H1 (cell line): Measurements from ENCODE around the gene INAVA. TPM values are rescaled to one million over a fixed set of nuclear protein-coding genes. Genes with fewer than 3 reads are reported as not detected.

ENCODE experiments used
- CTCF ChIA-PET: fragments of 300-600 bp; sonication (Branson Sonifier 250); formaldehyde crosslinking; loops from one replicate; lab custom pipeline; 2021; ENCODE audit not compliant: partially characterized antibody; lab: Charles Lee
- POLR2A ChIA-PET: fragments of 300-600 bp; sonication (Branson Sonifier 250); formaldehyde crosslinking; loops from one replicate; lab custom pipeline; 2021; ENCODE audit warnings: inconsistent platforms; ENCODE audit not compliant: partially characterized antibody; lab: Charles Lee
- DNase-seq, 2 experiments: peaks; one replicate each; pipeline versions ENCODE4 v3.0.0 to v3.0.0-alpha.2; 2010 to 2022; ENCODE audit warnings: low spot score in 2 of 2, low read depth in 1 of 2, mixed read lengths in 1 of 2
- FAIRE-seq: peaks from 2 replicates; lab custom pipeline; 2011; peaks lifted over from hg19 to GRCh38; lab: Jason Lieb, UNC
- H2AFZ ChIP-seq: 2 replicates; pipeline ENCODE4 v1.8.1; 2012; ENCODE audit warnings: low read length, inconsistent platforms
- H2AK5ac ChIP-seq: 2 replicates; pipeline ENCODE4 v1.6.1; 2013; ENCODE audit warnings: low read depth, low read length
- H2BK120ac ChIP-seq: replicated peaks from 2 replicates; pipeline ENCODE3; 2013; ENCODE audit warnings: low read depth, low read length, inconsistent platforms
- H2BK12ac ChIP-seq: 2 replicates; pipeline ENCODE4 v1.6.1; 2013; ENCODE audit warnings: low read depth, low read length
- H2BK15ac ChIP-seq: 2 replicates; pipeline ENCODE4 v1.6.1; 2013; ENCODE audit warnings: low read length
- H2BK20ac ChIP-seq: 2 replicates; pipeline ENCODE4 v1.6.1; 2013; ENCODE audit warnings: low read length
- H2BK5ac ChIP-seq: 2 replicates; pipeline ENCODE4 v1.6.1; 2013; ENCODE audit warnings: low read depth, low read length
- H3K14ac ChIP-seq: 2 replicates; pipeline ENCODE4 v1.6.1; 2013; ENCODE audit warnings: inconsistent platforms; ENCODE audit not compliant: insufficient read length
- H3K18ac ChIP-seq: 2 replicates; pipeline ENCODE4 v1.6.1; 2013; ENCODE audit warnings: low read length; ENCODE audit errors: extremely low read depth
- H3K23ac ChIP-seq: 2 replicates; pipeline ENCODE4 v1.6.1; 2013; ENCODE audit warnings: inconsistent platforms; ENCODE audit not compliant: insufficient read length
- H3K23me2 ChIP-seq: 2 replicates; pipeline ENCODE4 v1.6.1; 2013; ENCODE audit warnings: low read depth, low read length
- H3K27ac ChIP-seq: 2 replicates; pipeline ENCODE4 v1.6.1; 2011; ENCODE audit warnings: low read depth, low read length, inconsistent platforms
- H3K27me3 ChIP-seq, 4 experiments: replicated peaks in 1 of 4; 1 replicate in 1 of 4; 2 replicates in 3 of 4; pipeline versions ENCODE4 v1.6.1 to v1.8.1; 2011 to 2013; ENCODE audit warnings: low read length in 3 of 4, mild to moderate bottlenecking in 3 of 4, inconsistent platforms in 2 of 4, mixed read lengths in 2 of 4, moderate library complexity in 1 of 4; ENCODE audit not compliant: control insufficient read depth in 3 of 4, insufficient read depth in 3 of 4; ENCODE audit errors: extremely low read depth in 1 of 4
- H3K36me3 ChIP-seq, 4 experiments: 2 replicates each; pipeline versions ENCODE4 v1.6.1 to v1.8.1; 2011 to 2013; ENCODE audit warnings: mild to moderate bottlenecking in 4 of 4, low read length in 3 of 4, moderate library complexity in 2 of 4, control low read depth in 1 of 4, inconsistent platforms in 1 of 4; ENCODE audit not compliant: insufficient read depth in 4 of 4, control insufficient read depth in 2 of 4
- H3K4ac ChIP-seq: replicated peaks from 2 replicates; pipeline ENCODE3; 2013; ENCODE audit warnings: low read length, low read depth, mixed read lengths, inconsistent platforms; ENCODE audit not compliant: insufficient read length
- H3K4me1 ChIP-seq, 4 experiments: replicated peaks in 1 of 4; 1 replicate in 1 of 4; 2 replicates in 3 of 4; pipeline versions ENCODE4 v1.6.1 to v1.8.1; 2011 to 2013; ENCODE audit warnings: low read length in 3 of 4, inconsistent platforms in 2 of 4, mixed read lengths in 1 of 4; ENCODE audit not compliant: insufficient read depth in 4 of 4, control insufficient read depth in 3 of 4
- H3K4me2 ChIP-seq, 2 experiments: 2 replicates each; pipeline versions ENCODE4 v1.6.1 to v1.8.1; 2011 to 2013; ENCODE audit warnings: low read depth in 2 of 2, low read length in 2 of 2, control low read depth in 1 of 2, inconsistent platforms in 1 of 2, mild to moderate bottlenecking in 1 of 2; ENCODE audit not compliant: insufficient read depth in 1 of 2
- H3K4me3 ChIP-seq, 4 experiments: fragments of 200-600, 300-600 bp in 1 of 4; sonication (generic), shearing (Covaris generic), sonication (Bioruptor Twin) in 1 of 4; 2 replicates each; pipeline versions ENCODE4 v1.5.1 to v1.8.1; 2011 to 2016; ENCODE audit warnings: low read length in 4 of 4, low read depth in 3 of 4, control low read depth in 2 of 4, inconsistent platforms in 2 of 4, mild to moderate bottlenecking in 2 of 4, mixed read lengths in 1 of 4, moderate library complexity in 1 of 4; ENCODE audit not compliant: insufficient read depth in 2 of 4; ENCODE audit errors: extremely low read depth in 1 of 4
- H3K56ac ChIP-seq: replicated peaks from 2 replicates; pipeline ENCODE3; 2013; ENCODE audit warnings: low read depth, mild to moderate bottlenecking, mixed read lengths, low read length, inconsistent platforms; ENCODE audit not compliant: insufficient read length
- H3K79me1 ChIP-seq: 2 replicates; pipeline ENCODE4 v1.6.1; 2013; ENCODE audit warnings: low read depth, low read length, control low read depth
- H3K79me2 ChIP-seq, 2 experiments: 2 replicates each; pipeline versions ENCODE4 v1.6.1 to v1.8.1; 2012 to 2013; ENCODE audit warnings: low read length in 2 of 2, mild to moderate bottlenecking in 2 of 2, inconsistent platforms in 1 of 2; ENCODE audit not compliant: insufficient read depth in 2 of 2, control insufficient read depth in 1 of 2
- H3K9ac ChIP-seq, 4 experiments: replicated peaks in 1 of 4; 1 replicate in 1 of 4; 2 replicates in 3 of 4; pipeline versions ENCODE4 v1.6.1 to v1.8.1; 2011 to 2013; ENCODE audit warnings: low read depth in 3 of 4, low read length in 3 of 4, control low read depth in 2 of 4, mild to moderate bottlenecking in 2 of 4, moderate library complexity in 2 of 4, inconsistent platforms in 1 of 4; ENCODE audit errors: extremely low read depth in 1 of 4
- H3K9me3 ChIP-seq, 2 experiments: 2 replicates each; pipeline versions ENCODE4 v1.6.1 to v1.8.1; 2012 to 2013; ENCODE audit warnings: mild to moderate bottlenecking in 2 of 2, moderate library complexity in 2 of 2, control low read depth in 1 of 2, inconsistent platforms in 1 of 2, low read depth in 1 of 2, low read length in 1 of 2, mixed read lengths in 1 of 2; ENCODE audit not compliant: insufficient read depth in 2 of 2
- H4K20me1 ChIP-seq, 2 experiments: replicated peaks in 1 of 2; 2 replicates each; pipeline versions ENCODE3 to v1.8.1; 2011 to 2013; ENCODE audit warnings: inconsistent platforms in 2 of 2, low read length in 2 of 2, mild to moderate bottlenecking in 1 of 2; ENCODE audit not compliant: insufficient read depth in 2 of 2, control insufficient read depth in 1 of 2
- H4K5ac ChIP-seq: 2 replicates; pipeline ENCODE4 v1.6.1; 2013; ENCODE audit warnings: low read length, low read depth, mixed read lengths, inconsistent platforms; ENCODE audit not compliant: insufficient read length
- H4K8ac ChIP-seq: 2 replicates; pipeline ENCODE4 v1.8.0; 2013; ENCODE audit warnings: mild to moderate bottlenecking, moderate library complexity, low read length, inconsistent platforms; ENCODE audit not compliant: insufficient read depth; ENCODE audit errors: extremely low read depth
- H4K91ac ChIP-seq: replicated peaks from 2 replicates; pipeline ENCODE3; 2013; ENCODE audit warnings: low read length, mixed read lengths, inconsistent platforms; ENCODE audit not compliant: insufficient read length
- ATF3 ChIP-seq: IDR thresholded peaks from 2 replicates; pipeline ENCODE4 v1.6.1; 2011; ENCODE audit warnings: low read depth, mild to moderate bottlenecking, low read length; ENCODE audit not compliant: insufficient read depth
- CTBP2 ChIP-seq: IDR thresholded peaks from 2 replicates; pipeline ENCODE4 v1.7.0; 2011; ENCODE audit warnings: borderline replicate concordance, mild to moderate bottlenecking, moderate library complexity, mixed read lengths, low read length; ENCODE audit not compliant: insufficient read depth, insufficient read length
- GTF2F1 ChIP-seq: IDR thresholded peaks from 2 replicates; pipeline ENCODE4 v1.6.1; 2012; ENCODE audit warnings: low read depth, low read length, improper control_type of control experiment, borderline replicate concordance
- HDAC6 ChIP-seq: IDR thresholded peaks from one replicate; pipeline ENCODE4 v1.7.1; 2012; ENCODE audit warnings: low read depth, mild to moderate bottlenecking, inconsistent platforms, low read length, moderate library complexity
- KDM5A ChIP-seq: fragments of 200-600 bp; IDR thresholded peaks from 2 replicates; pipeline ENCODE4 v1.7.1; 2012; ENCODE audit warnings: mild to moderate bottlenecking, low read length, inconsistent platforms, mixed read lengths
- RXRA ChIP-seq: IDR thresholded peaks from 2 replicates; pipeline ENCODE4 v1.6.1; 2011; ENCODE audit warnings: low read depth, mild to moderate bottlenecking, low read length, moderate library complexity; ENCODE audit not compliant: insufficient read depth
- SP4 ChIP-seq: IDR thresholded peaks from 2 replicates; pipeline ENCODE4 v1.6.1; 2012; ENCODE audit warnings: low read length, inconsistent platforms
- TAF1 ChIP-seq: IDR thresholded peaks from 2 replicates; pipeline ENCODE4 v1.6.1; 2011; ENCODE audit warnings: mild to moderate bottlenecking, low read depth, low read length
- WGBS, 2 experiments: shearing (Covaris generic) in 1 of 2; methylation state at CpG; one replicate each; pipeline versions ENCODE4 v1.1.6 to v1.1.7; 2013 to 2015; ENCODE audit warnings: low lambda C conversion rate in 2 of 2, mixed read lengths in 2 of 2, inconsistent platforms in 1 of 2, low coverage in 1 of 2, missing lambda C conversion rate in 1 of 2; ENCODE audit not compliant: insufficient replicate concordance in 2 of 2, insufficient coverage in 1 of 2, insufficient read length in 1 of 2; ENCODE audit errors: extremely low coverage in 1 of 2, missing lambda C conversion rate in 1 of 2; 5-methylcytosine and 5-hydroxymethylcytosine counted together
- polyA plus RNA-seq, 7 experiments: library from polyadenylated mRNA; depleted of rRNA in 3 of 7; stranded (reverse) in 5 of 7; unstranded in 2 of 7; fragments of >200 nt in 5 of 7; fragments of 200-250 nt in 2 of 7; gene quantifications; 1 replicate in 5 of 7; 2 replicates in 1 of 7; 4 replicates in 1 of 7; pipeline versions ENCODE4 v1.2.1 to v1.2.3, GENCODE V29; 2011 to 2013; ENCODE audit warnings: missing spikeins in 2 of 7, mixed read lengths in 2 of 7
- total RNA-seq: library from RNA; stranded (reverse); fragmentation: NEBNext Ultra II Directional; extraction: Animal tissue kit (Norgen Biotek cat#: 25700); gene quantifications from 2 replicates; pipeline ENCODE4 v1.2.1, GENCODE V29; 2021

The INAVA gene
- total and polyA plus RNA-seq, 2 of the 8 experiments (the other 6 are each of a cell fraction or from before 2014, with no cell fraction given) = 46.8 to 49.3 TPM

DNA sequence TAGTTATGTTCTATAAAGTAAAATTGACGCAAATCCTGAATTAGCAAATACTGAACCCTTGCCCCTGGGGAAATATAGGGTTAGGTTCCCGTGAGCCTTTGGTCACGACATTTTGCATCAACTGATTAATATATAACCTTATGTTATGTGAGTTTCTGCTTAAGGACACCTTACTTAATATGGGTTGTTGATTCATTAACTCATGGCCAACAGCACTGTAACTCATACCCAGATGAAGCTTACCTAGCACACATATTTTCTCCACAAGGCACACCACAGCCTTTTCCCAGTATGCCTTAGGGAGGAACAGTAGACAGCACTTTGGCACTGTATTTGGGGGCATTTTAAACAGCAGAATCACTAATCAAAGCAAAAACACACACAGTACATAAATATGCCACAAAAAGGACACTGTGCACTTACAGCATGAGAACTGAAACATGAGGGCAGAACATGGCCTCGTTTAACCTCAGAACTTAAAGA lies 15.1 kb downstream of the INAVA start:
- H4K8ac ChIP-seq = no peak overlapping the region
- no peak overlapping the region for H2BK12ac ChIP-seq
- no peaks in the 10 kb centered on the region for H3K23me2 ChIP-seq
- CTCF ChIA-PET = interaction anchor here (1.0 to 1.4 kb wide), 2 partner anchors 8 to 288 kb away, joined by 3 to 5 read pairs; no protein-coding TSS in a partner anchor
- no peak overlapping the region for H3K4ac ChIP-seq
- H3K27ac ChIP-seq = no peak overlapping the region
- H3K9ac ChIP-seq = no peak overlapping the region
- no peaks in the 10 kb centered on the region for H3K27me3 ChIP-seq
- H3K9me3 ChIP-seq = no peaks in the 10 kb centered on the region
- H3K4me2 ChIP-seq = no peak overlapping the region
- DNase-seq = no peak
- H3K14ac ChIP-seq = no peak overlapping the region
- no peak overlapping the region for H3K4me3 ChIP-seq
- H3K36me3 ChIP-seq = peaks cover 27 to 68% (median 49%) of the 10 kb centered on the region in 4 experiments; a peak in 7 of 8 replicates
- no peak overlapping the region for H2BK15ac ChIP-seq
- no peak overlapping the region for H3K18ac ChIP-seq
- H2BK20ac ChIP-seq = no peak overlapping the region
- no peak overlapping the region for H2BK120ac ChIP-seq
- H4K5ac ChIP-seq = no peak overlapping the region
- TF ChIP-seq GTF2F1 (no peak), ATF3 (no peak), TAF1 (no peak), SP4 (no peak), KDM5A (no peak), CTBP2 (no peak), RXRA (no peak), HDAC6 (no peak)
- peaks cover 0 to 5% of the 10 kb centered on the region in 2 experiments for H4K20me1 ChIP-seq
- H4K91ac ChIP-seq = no peak overlapping the region
- no peaks in the 10 kb centered on the region for H3K79me2 ChIP-seq
- no peak overlapping the region for H3K56ac ChIP-seq
- no peak overlapping the region for H2AK5ac ChIP-seq
- no peak overlapping the region for H2AFZ ChIP-seq
- no peak for FAIRE-seq
- POLR2A ChIA-PET = interaction anchor here (0.6 to 15.2 kb wide), 4 partner anchors 10 to 1348 kb away, joined by 3 to 208 read pairs (median 4); partner anchors contain the start of gene INAVA
- H3K23ac ChIP-seq = no peak overlapping the region
- no peaks in the 10 kb centered on the region for H3K79me1 ChIP-seq
- no peak overlapping the region for H2BK5ac ChIP-seq
- H3K4me1 ChIP-seq = no peaks in the 10 kb centered on the region
- WGBS, 2 experiments = 87% methylated on average over 4 of the region's 4 CpGs; no CpG with 5 or more reads in 1 of the 2 experiments
